Mesothelial cell of epicardium (in vitro differentiated cells): ENCODE data around the gene ZNF322. TPM values are rescaled to one million over a fixed set of nuclear protein-coding genes. Genes with fewer than 3 reads are reported as not detected.

Experiments used
- DNase-seq, 2 experiments: peaks; one replicate each; pipeline ENCODE4 v3.0.0; 2021; ENCODE audit warnings: low spot score in 2 of 2; ENCODE audit not compliant: unreplicated experiment in 2 of 2
- H3K27ac Mint-ChIP-seq: 2 replicates; pipeline ENCODE4 v1.8.0; 2021; ENCODE audit warnings: mixed read lengths
- H3K27me3 Mint-ChIP-seq: 2 replicates; pipeline ENCODE4 v1.8.0; 2021; ENCODE audit warnings: low read depth, mixed read lengths
- H3K36me3 Mint-ChIP-seq: 2 replicates; pipeline ENCODE4 v1.8.0; 2021; ENCODE audit warnings: mixed read lengths
- H3K4me1 Mint-ChIP-seq: 2 replicates; pipeline ENCODE4 v1.8.0; 2021; ENCODE audit warnings: mixed read lengths
- H3K4me3 Mint-ChIP-seq: 2 replicates; pipeline ENCODE4 v1.8.0; 2021; ENCODE audit warnings: mild to moderate bottlenecking, moderate library complexity, mixed read lengths
- H3K9me3 Mint-ChIP-seq: 2 replicates; pipeline ENCODE4 v1.8.0; 2021; ENCODE audit warnings: mixed read lengths
- total RNA-seq: library from RNA; stranded (reverse); gene quantifications from 3 replicates; pipeline ENCODE4 v1.2.1, GENCODE V29; 2021
- TF ChIP-seq, protein P1 (sequence below): fragments of 200-600 bp; sonication (generic); IDR thresholded peaks from one replicate; pipeline ENCODE4 v1.5.0; 2021; ENCODE audit warnings: antibody characterized with exemption; ENCODE audit not compliant: unreplicated experiment

The ZNF322 gene
- total RNA-seq, 1 donor from 2014 or later, result 40.9 TPM

DNA sequence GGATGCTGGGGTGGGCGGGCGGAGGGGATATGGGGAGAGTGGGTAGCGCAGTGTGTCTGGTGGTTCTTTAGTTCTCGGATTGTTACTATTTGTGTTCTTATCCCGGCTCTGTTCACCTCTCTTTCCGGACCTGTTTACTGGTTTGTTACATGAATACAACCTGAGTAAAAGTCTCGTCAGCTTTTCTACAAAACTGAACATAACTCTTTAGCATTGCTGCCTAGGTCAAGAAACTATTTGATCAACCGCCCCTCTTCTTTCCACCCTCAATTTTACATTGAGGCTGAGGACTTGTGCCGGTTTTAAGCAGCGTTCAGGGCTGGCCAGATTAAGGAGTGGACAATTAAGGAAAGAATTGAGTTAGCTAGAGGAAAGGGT is 62.2 kb downstream of the ZNF322 start:
- Mint-ChIP-seq H3K36me3 (peaks cover 7% of the 10 kb centered on the region), H3K27ac (no peak overlapping the region), H3K4me3 (no peak overlapping the region), H3K9me3 (no peaks in the 10 kb centered on the region), H3K27me3 (peaks cover 26% of the 10 kb centered on the region), H3K4me1 (peaks cover 16% of the 10 kb centered on the region)
- DNase-seq, result no peak
- TF ChIP-seq, protein P1, sequence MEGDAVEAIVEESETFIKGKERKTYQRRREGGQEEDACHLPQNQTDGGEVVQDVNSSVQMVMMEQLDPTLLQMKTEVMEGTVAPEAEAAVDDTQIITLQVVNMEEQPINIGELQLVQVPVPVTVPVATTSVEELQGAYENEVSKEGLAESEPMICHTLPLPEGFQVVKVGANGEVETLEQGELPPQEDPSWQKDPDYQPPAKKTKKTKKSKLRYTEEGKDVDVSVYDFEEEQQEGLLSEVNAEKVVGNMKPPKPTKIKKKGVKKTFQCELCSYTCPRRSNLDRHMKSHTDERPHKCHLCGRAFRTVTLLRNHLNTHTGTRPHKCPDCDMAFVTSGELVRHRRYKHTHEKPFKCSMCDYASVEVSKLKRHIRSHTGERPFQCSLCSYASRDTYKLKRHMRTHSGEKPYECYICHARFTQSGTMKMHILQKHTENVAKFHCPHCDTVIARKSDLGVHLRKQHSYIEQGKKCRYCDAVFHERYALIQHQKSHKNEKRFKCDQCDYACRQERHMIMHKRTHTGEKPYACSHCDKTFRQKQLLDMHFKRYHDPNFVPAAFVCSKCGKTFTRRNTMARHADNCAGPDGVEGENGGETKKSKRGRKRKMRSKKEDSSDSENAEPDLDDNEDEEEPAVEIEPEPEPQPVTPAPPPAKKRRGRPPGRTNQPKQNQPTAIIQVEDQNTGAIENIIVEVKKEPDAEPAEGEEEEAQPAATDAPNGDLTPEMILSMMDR, result no peak

DNA sequence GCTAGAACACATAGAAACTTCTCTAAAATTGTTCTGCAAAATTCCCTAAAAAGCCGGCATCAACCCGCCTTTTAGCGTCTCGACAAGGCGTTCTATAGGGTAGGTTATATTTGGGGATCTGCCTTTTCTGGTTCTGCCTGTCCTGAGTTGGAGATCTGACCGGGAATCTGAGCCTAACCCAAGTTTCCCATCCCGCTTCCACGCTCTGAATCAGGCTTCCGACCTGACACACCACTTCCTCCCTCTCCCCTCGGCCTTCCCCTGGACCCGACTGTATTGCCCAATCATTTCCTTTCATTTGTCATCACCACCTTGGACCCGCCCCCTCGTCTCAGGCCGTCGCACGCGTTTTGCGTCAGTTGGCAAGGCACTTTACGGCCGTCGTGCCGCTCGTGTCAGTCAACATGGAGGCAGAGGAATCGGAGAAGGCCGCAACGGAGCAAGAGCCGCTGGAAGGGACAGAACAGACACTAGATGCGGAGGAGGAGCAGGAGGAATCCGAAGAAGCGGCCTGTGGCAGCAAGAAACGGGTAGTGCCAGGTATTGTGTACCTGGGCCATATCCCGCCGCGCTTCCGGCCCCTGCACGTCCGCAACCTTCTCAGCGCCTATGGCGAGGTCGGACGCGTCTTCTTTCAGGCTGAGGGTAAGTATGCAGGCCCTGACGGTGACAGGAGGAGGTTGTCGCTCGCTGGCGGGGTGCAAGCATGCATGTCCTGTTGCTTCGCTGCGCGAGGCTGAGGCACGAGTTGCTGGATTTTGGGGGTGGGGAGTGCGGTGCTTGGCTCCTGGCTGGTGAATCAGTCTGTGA is 62.8 kb downstream of the ZNF322 start, which contains the start of gene ABT1:
TSS of gene ABT1 (plus strand) at position 375 of the 810 bp plus-strand sequence. CDS start at position 405, 30 bp downstream.
- Mint-ChIP-seq H3K27ac (no peak within 1 kb of the TSS), H3K9me3 (no peaks in the 10 kb centered on the region), H3K4me3 (no peak within 1 kb of the TSS), H3K4me1 (peaks cover 16% of the 10 kb centered on the region), H3K27me3 (peaks cover 32% of the 10 kb centered on the region), H3K36me3 (peaks cover 7% of the 10 kb centered on the region)
- TF ChIP-seq, protein P1, result no peak
- peak; percentile 93 to 97 for DNase-seq

DNA sequence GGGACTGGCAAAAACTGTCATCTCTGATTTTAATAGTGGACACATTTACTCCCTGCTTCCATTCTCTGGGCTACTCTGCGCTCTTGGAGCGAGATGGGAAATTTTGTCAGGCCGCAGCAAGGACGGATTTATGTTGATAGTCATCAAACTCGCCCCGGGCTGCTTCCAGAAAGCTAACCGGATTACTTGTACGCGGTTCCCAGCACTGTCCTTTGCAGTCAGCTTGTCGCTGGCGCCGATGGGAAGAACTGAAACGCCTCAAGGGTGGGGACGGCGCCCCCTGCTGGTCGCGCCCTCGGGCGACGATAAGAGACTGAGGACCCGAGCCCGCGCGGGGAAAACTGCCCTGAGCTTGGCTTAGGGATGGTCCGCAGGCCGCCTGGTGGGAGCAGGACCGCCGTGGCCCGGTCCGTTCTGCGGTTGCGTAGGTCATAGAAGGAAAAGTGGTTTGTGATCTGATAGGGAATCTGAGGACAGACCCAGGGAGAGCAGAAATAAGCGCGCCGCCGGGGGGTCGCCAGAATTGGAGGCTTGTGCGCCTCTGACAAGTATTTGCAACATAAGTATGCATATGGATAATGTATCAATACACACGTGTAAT is 63.8 kb downstream of the ZNF322 start:
- no peak overlapping the region for H3K27ac Mint-ChIP-seq
- peaks cover 4% of the 10 kb centered on the region for H3K9me3 Mint-ChIP-seq
- H3K36me3 Mint-ChIP-seq, result peaks cover 7% of the 10 kb centered on the region
- TF ChIP-seq, protein P1, result peak; percentile 98
- H3K27me3 Mint-ChIP-seq, result peaks cover 41% of the 10 kb centered on the region
- DNase-seq, result peak; percentile 83 to 94
- peaks cover 16% of the 10 kb centered on the region for H3K4me1 Mint-ChIP-seq
- H3K4me3 Mint-ChIP-seq, result no peak overlapping the region

DNA sequence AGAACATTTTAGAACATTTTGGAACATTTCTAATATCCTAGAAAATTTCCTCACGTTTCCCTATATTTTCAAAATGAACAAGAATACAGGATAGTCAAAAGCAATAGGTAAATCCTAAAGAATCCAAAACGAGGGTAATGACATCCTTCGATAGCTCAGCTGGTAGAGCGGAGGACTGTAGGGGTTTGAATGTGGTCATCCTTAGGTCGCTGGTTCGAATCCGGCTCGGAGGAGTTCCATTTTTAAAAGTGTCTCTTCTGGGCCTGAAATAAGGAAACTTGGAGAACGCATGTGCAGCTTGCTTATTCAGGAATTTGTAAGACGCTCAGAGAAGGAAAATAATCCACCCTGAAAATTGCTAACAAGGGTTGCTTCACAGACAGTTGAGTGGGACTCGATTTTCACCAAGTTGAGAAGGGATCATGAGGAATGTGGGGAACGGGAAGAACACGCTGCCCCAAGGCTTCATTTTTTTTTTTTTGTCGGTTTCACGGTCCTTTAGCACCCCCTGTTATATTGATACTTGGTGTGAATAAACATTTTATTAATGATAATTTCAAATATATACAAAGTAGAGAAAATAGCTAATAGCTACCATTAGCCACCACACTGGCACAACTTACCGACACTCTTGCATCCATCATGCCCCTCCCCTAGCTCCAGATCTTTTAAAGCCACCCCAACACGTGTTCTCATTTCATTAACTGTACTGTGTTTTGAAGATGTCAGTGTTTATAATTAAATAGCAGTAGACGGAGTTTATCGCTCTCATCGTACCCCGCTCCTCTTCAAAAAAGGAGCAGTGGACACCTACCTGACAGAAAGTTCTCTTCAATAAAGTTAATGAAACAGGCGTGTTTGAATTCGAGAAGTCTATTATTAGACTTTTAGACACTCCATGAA is 64.6 kb downstream of the ZNF322 start:
- peaks cover 5% of the 10 kb centered on the region for H3K36me3 Mint-ChIP-seq
- no peak overlapping the region for H3K27ac Mint-ChIP-seq
- H3K27me3 Mint-ChIP-seq, result peaks cover 47% of the 10 kb centered on the region
- no peak for DNase-seq
- H3K4me3 Mint-ChIP-seq, result peak overlapping the region; percentile 22
- H3K4me1 Mint-ChIP-seq, result peaks cover 16% of the 10 kb centered on the region
- peaks cover 4% of the 10 kb centered on the region for H3K9me3 Mint-ChIP-seq
- TF ChIP-seq, protein P1, result no peak

DNA sequence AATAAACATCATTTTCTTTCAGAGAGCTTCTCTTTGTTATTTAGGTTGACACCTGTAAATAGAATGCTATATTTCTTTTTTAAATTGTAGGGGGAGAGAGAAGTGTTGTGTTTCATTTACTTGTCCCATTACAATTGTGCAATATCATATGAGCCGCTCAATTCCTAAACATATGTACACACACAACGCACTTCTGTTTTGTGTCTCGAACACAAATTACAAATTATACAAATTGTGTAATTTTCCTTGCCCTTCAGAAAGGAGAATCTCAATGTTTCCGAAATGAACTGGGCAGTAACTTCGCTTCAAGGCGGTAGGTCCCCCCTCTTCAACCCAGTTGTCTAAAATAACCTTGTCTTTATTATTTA is 65.4 kb downstream of the ZNF322 start:
- H3K27me3 Mint-ChIP-seq, result peaks cover 51% of the 10 kb centered on the region
- H3K27ac Mint-ChIP-seq, result no peak overlapping the region
- TF ChIP-seq, protein P1, result no peak
- no peak for DNase-seq
- H3K36me3 Mint-ChIP-seq, result peaks cover 2% of the 10 kb centered on the region
- H3K4me3 Mint-ChIP-seq, result peak overlapping the region; percentile 32
- H3K9me3 Mint-ChIP-seq, result peaks cover 4% of the 10 kb centered on the region
- H3K4me1 Mint-ChIP-seq, result peaks cover 14% of the 10 kb centered on the region
